NOMO-1 (cell line): ENCODE results near the gene GLI3.
A peak's percentile ranks its signal among the peaks of the same experiment; 100 is the strongest.

Experiments used
- DNase-seq, 2 experiments: peaks; one replicate each; lab custom pipeline; 2025; ENCODE audit not compliant: unreplicated experiment in 2 of 2; lab: John Stamatoyannopoulos, UW

GLI3 gene

DNA sequence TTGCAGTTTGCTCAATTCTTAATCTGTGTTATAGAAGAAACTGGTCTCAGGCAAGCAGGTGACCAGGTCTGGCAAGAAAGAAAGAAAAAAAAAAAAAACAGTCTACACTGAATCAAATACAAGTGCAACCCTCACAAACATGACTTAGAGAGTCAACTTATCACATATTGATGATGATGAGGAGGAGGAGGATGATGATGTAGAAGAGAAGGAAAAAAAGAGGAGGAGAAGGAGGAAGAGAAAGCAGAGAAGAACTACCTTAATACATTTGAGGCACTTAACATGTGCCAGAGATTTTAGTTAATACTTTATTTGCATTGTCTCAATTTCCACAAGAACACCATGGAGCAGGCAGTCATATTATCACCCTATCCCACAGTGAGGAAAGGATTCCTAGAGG is 91.5 kb downstream of the GLI3 start:
- DNase-seq, result no peak

DNA sequence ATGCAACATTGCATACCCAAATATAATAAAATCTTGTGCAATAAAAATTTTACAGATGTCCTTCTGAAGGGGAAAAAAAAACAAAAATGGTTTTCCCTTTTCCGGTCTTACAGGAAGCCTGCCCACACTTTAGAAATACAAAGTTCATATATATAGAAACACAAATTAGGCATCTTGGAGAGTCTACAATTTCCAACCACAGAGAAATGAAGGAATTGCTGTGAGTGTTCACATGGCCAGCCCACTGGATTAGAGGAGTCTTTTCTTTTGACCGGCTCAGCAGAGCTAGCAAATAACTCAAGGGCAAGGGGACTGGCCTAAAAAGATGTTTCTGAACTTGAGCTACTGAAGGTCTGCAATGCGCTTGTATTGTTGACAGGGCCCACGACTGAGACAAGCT is 92.4 kb downstream of the GLI3 start:
- DNase-seq, result no peak

DNA sequence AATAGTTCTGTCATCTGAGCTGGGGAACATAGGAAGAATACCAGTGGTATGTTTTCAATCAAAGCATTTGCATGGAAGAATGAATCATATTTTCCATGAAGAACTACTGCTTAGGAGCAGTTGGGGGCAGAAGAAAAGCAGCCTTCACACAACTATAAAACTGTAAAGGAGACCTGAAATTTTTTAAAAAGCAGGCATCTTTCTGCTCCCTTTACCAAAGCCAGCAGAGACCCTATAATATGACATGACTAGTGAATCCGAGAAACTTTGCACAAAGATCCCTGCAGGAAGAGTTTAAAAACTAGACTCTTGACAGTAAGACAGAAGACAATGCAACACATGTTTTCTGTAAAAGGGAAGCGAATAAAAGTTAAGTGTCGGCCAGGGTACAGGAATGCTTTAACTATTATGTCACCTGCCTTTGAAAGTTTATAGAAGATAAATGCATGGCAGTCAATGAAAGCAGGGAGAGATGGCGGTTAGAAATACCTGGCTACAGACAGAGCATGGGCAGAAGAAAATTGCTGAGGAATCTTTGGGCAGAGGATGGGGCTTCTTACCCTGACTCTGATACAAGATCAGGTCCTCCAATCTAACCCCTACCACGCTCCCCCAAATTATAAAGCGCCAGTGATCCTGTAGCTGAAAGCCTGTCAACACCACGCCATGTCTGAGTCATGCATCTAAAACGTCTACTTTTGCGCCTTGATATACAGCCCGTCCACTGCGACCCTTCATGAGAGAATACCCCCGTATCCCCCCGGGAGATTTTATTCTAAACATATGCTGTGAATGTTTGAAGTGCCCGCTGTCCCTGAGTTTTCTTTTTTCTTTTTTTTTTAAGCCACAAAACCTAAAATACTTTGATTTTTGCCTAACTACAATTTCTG is 93.1 kb downstream of the GLI3 start:
- no peak for DNase-seq

DNA sequence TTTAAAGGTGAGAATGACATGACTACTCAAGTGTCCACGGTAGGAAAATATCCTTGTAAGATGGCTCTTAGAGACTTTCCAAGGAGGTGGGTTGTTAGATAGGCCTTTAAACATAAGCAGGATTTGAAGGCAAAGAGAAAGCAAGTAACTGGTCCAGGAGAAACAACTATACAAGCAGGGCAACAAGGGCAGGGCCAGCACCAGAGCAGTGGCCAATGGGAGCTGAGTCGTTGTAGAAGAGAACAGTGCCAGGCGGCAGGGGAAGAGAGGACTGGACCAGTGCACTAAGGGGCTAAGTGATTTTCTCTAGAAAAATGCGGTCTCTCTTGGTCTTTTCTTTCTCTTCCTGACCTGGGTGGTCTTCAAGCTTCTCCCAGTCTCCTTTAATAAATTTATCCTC is 94.9 kb downstream of the GLI3 start:
- no peak for DNase-seq

DNA sequence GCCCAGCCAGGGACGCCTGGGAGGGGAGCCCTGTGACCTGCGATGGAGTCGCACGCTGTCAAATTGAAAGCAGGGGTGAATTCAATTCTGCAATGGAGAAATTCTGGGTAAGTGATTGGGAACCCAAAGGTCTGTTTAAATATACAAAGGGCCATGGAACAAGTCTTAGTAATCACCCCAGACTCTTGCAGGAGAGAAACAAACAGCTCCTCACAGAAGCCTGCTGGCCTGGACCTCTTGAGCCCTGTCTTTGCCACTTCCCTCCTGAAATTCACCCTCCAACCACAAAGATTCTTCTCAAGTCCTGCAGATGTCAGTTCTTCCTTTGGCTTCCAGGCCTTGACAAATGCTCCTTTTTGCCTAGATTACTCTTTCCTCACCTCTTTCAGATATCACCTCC is 97.3 kb downstream of the GLI3 start:
- no peak for DNase-seq

DNA sequence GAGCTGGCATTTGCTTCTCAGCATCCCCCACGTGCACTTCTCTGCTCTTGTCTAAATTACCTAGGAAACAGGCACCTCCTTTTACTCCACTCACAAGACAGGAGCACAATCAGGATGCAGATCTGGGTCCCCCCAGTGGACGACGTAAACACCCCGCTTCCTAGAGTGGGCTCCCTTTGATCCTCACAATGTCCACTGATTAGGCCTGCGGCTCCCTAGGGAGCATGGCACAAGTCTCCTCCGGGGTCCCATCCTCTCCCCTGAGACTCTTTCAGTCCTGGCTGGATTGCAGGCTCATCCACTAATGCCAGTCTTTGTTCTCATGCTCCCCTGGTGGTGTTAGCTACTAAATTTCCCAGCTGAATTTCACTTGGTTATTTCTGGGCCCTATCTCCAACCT is 98.3 kb downstream of the GLI3 start:
- no peak for DNase-seq

DNA sequence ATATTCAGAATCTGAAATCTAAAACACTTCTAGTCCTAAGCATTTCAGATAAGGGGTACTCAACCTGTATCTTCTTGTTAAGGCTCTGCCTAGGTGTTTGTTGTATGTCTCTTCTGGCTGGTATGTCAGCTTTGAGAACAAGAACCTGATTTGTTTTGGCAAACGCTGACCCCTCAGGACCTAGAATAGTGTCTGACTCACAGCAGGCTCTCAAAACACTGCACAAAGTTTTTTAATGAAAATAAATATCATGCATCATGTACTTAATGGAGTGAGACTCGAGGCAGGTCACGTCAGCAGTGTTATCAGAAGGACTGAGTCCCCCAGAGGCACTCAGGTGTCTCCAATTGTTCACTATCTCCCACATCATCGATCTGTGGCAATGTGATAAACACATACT is 99.1 kb downstream of the GLI3 start:
- DNase-seq, result no peak

DNA sequence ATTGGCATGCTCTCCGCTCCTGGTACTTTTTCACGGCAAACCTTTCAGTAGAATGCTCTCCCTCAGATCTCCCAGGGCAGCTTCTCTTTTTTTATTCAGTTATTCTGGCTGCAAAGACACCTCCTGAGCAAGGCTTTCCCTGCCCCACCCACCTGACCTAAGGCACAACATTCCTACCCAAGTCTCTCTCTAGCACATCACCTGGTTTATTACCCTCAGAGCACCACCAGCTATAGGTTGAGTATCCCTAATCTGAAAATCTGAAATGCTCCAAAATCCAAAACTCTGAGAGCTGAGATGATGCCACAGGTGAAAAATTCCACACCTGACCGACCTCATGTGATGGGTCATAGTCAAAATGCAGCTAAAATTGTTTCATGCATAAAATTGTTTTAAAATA is 99.6 kb downstream of the GLI3 start:
- no peak for DNase-seq

DNA sequence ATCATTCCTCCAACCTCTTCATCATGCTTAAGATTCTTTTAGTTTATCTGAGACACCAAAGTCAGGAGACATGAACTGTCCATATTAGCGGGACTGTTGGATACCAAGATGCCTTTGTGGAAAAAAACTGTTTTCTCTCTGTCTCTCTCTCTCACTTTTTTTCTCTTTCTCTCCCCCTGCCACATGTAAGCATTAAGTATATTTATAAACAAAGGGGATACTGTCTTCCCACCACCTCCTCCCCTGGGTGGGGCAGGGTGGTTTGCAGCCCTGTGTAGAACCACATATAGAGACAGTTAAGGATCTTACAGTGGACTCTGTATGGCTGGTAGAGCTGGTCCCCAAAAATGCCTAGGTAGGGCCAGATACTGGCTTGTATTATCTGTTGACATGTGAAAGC is 101.3 kb downstream of the GLI3 start:
- DNase-seq, result no peak

DNA sequence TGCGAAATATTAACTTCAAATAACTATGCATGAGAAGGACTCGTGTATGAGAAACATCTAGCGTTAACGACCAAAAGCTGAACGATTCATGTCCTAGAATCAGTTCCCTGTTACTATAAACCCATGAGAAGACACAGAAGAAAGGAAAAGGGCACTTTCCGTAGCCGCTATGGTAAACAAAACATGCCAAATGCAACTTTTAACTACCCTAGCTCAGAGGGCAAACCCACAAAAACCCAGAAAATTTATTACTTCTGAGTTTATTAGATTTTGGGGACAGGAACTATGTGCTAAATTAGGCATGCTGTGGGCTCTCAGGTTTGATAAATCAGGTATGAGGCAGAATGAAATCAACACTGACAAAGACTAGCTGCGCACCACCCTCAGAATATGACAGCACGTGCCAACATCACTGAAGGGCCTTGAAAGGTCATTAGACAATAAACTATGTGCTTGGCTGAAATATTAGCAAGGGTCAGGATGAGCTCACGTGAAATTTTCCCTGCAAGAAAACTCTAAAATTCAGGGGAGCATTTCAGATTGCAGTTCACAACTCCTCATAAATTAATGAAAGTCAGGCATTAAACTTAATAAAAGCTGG is 102.6 kb downstream of the GLI3 start:
- no peak for DNase-seq

DNA sequence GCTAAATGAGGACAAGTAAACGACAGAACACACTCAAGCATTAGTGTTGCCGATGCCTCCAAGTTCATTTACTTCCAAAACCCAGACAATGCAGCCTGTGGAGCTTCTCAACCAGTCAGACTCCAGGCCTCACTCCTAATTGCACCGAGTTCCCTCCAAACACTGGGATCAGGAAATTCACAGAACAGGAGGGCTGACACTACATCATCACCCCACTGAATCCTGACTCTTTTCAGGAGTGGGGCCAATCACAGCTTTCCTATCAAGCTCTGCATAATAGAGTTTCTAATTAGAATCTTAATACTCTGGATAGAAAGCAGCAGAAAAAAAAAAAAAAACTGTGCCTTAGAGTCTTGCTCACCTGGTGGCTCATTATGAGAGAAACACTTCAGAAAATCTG is 103.7 kb downstream of the GLI3 start:
- no peak for DNase-seq

DNA sequence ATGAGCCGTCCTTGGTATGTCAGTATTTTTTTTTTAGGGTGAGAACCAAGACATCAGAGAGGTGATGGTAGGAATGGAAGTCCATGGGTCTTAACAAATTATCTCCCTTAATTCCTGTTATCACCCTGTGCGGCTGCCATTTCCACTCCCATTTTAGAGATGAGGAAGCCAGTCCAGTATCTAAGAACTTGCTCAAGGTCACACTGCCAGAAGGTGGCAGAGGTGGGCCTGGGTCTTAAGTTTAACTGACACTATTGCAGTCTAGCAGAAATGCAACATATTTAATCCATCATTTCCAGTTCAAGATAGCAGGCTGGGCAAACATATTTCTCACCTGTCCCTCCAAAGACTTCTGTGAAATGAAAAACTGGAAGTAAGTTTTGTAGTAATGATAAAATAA is 108.3 kb downstream of the GLI3 start:
- DNase-seq, result no peak

DNA sequence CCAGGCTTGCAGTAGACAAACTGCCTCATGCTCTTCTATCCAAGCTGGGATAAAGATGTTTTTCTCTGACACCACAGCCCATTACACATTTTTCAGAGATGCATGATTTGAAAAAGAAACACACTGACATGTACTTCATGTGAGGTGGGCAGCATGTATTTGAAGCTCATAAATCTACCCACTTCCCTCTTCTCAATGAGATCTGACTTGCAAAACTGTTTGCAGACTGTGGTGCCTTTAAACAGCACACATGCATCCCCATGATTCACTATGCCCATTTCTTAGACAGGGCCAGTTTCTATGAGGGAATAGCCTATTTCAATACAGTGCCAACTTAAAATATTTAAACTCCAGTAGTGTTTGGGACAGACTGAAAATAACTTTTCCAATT is 109.8 kb downstream of the GLI3 start:
- peak; percentile 11 to 38 for DNase-seq

DNA sequence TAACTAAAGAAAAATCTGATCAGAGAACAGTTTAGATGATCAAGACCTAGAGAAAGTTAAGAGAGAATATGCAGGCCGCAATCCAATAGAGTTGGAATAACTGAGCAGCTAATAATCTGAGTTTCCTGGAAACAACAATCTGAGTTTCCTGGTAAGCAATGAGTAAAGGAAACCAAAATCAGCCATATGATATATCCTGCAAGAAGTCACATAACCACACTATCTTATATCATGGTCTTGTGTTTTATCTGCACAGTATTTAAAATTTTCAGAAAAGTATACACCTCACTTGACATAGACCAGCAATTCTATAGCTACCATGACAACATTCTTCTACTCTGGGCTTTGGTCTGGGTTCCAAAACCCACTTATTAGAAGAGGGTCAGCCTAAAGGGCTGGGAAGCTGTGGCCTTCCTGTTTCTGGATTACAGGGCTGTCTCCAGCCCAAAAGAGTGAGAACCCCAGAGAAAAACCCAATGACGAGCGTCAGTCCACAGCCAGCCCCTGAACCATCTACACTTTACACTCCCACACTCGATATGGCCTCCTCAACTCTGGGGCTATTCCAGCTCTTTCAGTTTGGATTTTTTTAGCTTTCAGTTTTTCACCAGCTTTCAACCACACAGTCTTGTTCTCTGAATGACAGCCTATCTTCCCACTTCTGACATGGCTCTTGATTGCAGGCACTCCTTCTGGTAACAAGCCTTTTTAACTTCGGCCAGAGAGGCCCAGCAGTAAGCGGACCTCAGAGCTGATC is 110.4 kb downstream of the GLI3 start:
- no peak for DNase-seq

DNA sequence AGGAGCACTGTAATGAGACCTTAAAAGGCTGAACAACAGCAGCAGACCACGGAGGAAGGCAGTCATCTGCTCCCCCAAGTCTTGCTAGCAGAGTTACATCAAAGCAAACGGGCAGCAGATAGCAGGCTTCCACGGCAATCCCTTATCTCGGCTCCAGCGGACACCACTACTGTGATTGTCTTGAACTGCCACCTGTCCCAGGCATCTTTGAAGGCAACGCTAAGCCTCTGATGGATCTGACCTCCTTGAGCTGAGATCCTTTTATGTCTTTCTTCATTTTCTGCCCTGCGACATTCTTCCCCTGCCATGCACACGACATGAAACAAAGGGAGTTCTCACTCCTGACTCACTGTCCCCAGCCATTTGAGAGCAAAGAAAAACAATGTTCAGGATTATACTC is 111.7 kb downstream of the GLI3 start:
- no peak for DNase-seq

DNA sequence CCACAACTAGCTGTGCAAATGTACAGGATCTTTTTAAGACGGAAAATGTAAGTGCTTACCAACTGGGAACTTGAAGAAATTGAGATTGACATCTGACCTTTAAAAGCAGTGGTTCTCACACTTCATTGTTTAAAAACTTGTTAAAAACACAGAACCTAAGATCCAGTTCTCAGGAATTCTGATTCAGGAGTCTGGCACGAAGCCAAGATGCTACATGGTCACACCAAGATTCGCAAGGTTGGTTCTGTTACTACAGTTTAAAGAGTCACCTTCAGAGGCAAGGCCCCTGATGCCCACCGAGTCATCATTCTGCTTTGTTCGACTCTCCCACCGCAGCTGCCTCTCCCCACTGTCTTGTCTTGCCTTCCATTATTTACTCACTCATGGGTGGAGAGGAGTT is 113.3 kb downstream of the GLI3 start:
- no peak for DNase-seq

DNA sequence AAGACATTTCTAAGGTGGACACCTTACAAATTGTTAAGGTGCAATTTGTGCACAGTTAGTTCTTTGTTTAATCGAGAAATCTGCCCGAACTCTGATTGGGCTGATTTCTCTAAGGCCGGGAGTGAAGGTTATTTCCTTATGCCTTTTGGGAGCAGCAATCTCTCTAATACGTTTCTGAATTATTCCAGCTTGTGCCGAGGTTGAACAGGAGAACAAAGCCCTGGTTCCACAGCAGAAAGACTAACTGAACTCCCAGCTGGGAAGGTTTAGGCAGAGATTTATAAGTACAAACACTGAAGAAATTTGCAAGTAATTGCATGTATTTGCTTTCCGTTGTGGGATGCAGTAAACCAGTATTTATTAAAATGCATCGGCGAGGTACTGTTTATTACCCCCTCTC is 116.8 kb downstream of the GLI3 start:
- DNase-seq, result no peak

DNA sequence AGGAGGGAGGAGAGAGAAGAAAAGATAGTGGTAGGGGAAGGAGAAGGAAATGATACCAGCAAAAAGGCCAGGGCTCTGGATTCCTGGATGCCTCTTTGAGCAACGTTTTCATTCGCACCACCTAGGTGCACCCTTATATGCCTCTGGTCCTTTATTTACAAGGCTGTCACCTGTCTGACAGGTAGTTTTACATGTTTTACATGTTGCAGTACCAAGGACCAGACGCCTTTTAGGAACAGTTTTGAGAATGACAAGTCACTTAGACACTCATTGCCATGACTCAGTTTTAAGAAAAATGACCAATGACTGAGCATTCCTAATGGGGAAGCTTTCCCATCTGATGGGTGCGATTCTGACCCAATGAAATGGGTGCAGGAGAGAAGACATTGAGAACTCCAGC is 119.8 kb downstream of the GLI3 start:
- no peak for DNase-seq

DNA sequence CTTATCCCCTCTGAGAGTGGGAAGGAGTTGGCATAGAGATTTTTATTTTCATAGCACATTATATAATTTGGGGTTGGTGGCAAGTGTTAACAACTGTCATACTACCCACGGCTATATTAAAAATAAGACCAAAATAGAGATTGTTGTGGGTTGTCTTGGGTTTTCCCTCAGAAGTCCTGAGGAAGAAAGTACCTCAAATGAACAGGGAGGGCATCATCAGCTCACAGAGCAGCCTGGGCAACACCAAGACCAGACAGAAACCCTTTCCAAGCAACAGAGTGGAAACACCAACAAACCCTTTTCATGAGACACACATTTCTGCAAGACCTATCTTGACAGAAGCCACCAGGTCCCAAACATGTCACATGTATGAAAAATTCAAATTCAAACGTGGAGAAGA is 121.2 kb downstream of the GLI3 start:
- no peak for DNase-seq

DNA sequence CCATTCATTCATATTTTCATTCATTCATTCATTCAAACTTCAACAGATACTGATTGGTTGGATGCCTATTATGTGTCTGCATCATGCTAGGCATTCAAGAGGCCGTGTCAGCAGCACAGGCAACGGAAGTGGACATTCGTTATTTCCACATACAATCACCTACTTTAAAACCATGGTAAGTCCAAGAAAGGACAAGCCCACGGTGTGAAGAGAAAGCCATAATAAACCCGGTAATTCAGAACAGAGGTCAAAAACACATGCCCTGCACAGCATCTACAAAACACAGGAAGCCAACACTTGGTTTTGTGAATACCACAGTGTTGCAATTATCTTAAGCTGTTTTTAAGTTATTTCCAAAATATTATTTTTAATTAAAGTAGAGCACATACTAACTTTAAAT is 126.7 kb downstream of the GLI3 start:
- no peak for DNase-seq

DNA sequence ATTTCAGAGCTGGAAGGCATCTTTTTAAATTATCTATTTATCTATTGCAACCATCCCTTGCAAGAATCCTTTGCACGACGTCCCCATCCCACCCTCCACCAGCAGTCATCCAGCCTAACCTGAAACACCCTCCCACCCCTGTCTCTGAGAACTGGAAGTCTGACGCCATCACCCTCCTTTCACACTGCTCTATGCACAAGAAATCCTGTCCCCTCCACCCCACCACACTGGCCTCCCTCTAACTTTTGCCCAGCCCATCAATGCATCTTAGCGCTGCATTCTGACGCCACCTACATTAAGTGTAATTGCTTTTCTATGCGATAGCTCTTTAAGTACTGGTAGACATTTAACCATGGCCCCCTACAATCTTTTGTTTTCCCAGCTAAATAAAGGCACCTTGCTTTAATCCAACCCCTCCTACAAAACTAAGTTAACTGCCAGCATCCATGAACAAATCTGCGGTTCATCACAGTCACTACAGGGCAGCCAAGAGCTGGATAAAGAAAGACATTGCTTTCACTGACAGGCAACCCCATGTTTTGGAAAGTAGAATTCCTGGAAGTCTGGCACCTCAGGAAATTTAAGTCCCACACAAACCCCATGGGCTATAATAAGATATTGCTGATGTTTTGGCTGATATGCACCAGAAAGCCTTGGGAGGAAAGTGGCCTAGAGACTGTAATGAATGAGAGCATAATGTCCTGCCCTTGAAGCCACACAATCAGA is 128.0 kb downstream of the GLI3 start:
- DNase-seq, result no peak
